ENCODE data around the gene SLFN14.
"Not testable (repeated sequence)": the region's sequence is repeated elsewhere in the genome, so short reads cannot be mapped to it uniquely, and the experiment has no call there.

SLFN14 gene

DNA sequence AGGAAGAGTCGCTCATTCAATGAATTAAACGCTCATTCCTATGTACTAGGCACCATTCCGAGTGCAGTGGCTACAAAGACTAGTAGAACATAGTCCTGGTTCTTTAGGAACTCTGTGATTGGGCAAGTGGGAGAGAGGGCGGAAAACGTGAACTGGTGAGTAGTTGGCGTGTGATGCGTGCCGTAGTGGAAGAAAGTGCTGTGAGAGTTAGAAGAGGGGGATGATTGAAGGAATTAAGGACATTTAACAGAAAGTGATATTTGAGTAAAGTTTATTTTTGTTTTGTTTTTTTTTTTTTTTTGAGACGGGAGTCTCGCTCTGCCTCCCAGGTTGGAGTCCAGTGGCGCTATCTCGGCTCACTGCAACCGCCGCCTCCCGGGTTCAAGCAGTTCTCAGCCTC, 7.9 kb upstream of the SLFN14 start:
- DNase-seq (ENCODE audit: low read depth) = no peak
- H3K4me3 ChIP-seq (ENCODE audit: low read depth, low read length) = peak overlapping the region; percentile 79
- in situ Hi-C loops (cut with HindIII; ENCODE audit: low sequenced_read_pairs) = no loop called here
- TF ChIP-seq, protein P1, sequence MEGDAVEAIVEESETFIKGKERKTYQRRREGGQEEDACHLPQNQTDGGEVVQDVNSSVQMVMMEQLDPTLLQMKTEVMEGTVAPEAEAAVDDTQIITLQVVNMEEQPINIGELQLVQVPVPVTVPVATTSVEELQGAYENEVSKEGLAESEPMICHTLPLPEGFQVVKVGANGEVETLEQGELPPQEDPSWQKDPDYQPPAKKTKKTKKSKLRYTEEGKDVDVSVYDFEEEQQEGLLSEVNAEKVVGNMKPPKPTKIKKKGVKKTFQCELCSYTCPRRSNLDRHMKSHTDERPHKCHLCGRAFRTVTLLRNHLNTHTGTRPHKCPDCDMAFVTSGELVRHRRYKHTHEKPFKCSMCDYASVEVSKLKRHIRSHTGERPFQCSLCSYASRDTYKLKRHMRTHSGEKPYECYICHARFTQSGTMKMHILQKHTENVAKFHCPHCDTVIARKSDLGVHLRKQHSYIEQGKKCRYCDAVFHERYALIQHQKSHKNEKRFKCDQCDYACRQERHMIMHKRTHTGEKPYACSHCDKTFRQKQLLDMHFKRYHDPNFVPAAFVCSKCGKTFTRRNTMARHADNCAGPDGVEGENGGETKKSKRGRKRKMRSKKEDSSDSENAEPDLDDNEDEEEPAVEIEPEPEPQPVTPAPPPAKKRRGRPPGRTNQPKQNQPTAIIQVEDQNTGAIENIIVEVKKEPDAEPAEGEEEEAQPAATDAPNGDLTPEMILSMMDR (IDR thresholded peaks at IDR 0.05; ENCODE audit: low read depth, low read length, missing control alignments) = no peak

DNA sequence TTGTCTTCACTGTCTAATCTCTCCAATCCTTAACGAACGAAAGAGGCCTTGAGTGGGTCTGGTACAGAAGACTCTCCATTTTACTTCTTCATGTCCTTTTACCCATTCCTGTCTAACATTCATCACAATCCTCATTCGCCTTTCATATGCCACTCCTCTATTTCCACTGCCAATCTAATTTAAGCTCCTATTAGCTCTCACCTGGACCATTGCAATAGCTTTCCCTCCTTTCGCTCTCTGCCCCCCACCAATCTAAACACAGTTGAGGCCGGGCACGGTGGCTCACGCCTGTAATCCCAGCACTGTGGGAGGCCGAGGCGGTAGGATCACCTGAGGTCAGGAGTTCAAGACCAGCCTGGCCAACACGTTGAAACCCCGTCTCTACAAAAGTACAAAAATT, 6.3 kb upstream of the SLFN14 start:
- H3K4me3 ChIP-seq (ENCODE audit: low read depth, low read length) = no peak overlapping the region
- TF ChIP-seq, protein P1 (IDR thresholded peaks at IDR 0.05; ENCODE audit: low read depth, low read length, missing control alignments) = no peak
- DNase-seq (ENCODE audit: low read depth) = no peak
- in situ Hi-C loops (cut with HindIII; ENCODE audit: low sequenced_read_pairs) = no loop called here

DNA sequence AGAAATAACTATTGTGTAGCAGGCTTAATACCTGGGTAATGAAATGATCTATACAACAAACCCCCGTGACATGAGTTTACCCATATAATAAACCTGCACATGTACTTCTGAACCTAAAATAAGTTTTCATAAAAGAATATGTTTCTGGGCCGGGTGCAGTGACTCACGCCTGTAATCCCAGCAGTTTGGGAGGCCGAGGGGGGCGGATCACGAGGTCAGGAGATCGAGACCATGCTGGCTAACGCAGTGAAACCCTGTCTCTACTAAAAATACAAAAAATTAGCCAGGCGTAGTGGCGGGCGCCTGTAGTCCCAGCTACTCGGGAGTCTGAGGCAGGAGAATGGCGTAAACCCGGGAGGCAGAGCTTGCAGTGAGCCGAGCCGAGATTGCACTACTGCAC, 2.6 kb upstream of the SLFN14 start:
- in situ Hi-C loops (cut with HindIII; ENCODE audit: low sequenced_read_pairs); H3K4me3 ChIP-seq (ENCODE audit: low read depth, low read length); DNase-seq (ENCODE audit: low read depth): not testable (repeated sequence)

DNA sequence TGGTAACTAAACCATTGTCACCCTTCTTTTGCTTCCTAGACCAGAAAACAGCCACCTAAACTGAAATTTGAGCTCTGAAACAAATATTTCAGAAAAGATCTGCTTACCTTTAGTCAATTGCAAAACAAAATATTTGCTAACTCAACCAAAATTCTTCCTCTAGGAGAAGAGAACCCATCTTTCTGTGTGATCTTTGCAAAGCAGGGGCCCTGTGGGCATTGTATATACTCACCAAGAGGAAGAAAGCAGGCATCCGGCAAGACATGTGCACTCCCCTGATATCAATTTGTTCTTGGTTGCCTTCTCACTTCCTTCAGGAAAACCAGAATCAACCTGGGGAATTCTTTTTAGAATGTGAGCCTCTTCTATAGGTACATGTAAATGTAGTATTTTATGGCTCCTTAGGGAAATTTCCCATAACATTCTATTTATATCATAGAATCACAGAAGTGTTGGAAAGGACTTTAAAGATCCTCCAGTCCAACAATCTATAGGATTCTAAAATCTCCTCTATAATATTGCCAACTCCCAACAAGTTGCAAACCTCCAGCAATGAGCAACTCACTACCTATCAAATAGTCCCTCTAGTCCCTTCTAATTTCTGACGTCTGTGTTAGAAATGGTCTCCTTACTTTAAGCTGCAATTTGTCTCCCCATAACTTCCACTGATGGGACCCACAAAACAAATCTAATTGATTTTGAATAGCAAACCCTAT, 966 bp downstream of the SLFN14 start:
- H3K4me3 ChIP-seq (ENCODE audit: low read depth, low read length) = no peak overlapping the region
- no peak for DNase-seq (ENCODE audit: low read depth)
- TF ChIP-seq, protein P1 (IDR thresholded peaks at IDR 0.05; ENCODE audit: low read depth, low read length, missing control alignments) = no peak
- in situ Hi-C loops (cut with HindIII; ENCODE audit: low sequenced_read_pairs) = no loop called here

DNA sequence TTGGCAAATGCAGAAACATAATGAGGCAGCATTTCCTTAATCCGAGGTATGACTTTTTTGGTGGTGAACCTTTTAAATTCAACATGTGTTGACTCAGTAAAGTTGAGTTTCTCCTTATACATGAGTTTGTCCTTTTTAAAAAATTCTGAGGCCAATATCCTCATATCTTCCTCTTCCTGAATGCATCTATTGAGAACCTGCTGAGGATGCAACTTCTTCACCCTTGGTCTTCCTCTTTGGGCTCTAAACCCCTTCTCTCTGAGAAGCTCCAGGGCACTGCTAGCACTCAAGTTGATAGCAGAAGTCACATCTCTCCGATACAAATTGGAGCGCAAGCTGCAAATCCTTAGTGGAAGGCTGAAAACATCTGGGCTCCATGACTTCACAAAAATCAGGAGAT, 3.3 kb downstream of the SLFN14 start:
- no peak overlapping the region for H3K4me3 ChIP-seq (ENCODE audit: low read depth, low read length)
- TF ChIP-seq, protein P1 (IDR thresholded peaks at IDR 0.05; ENCODE audit: low read depth, low read length, missing control alignments) = no peak
- in situ Hi-C loops (cut with HindIII; ENCODE audit: low sequenced_read_pairs) = no loop called here
- no peak for DNase-seq (ENCODE audit: low read depth)

DNA sequence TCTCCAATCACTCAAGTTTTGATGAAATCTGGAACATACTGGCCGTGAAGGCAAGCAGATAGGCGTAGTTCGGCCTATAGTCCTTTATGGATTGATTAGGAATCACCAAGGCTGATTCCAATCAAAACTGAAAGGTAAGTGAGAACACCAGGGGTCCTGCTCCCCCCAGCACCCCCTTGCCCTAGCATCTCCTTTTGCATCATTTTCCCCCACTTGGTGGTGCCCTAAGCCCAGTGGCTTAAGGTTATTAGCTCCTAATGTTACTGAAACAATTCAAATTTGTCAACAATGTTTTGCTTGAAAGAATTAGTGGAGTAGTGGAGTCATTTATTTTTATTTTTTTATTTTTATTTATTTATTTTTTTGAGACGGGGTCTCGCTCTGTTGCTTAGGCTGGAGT, 4.9 kb downstream of the SLFN14 start:
- DNase-seq (ENCODE audit: low read depth) = no peak
- no peak overlapping the region for H3K4me3 ChIP-seq (ENCODE audit: low read depth, low read length)
- TF ChIP-seq, protein P1 (IDR thresholded peaks at IDR 0.05; ENCODE audit: low read depth, low read length, missing control alignments) = peak; percentile 24
- in situ Hi-C loops (cut with HindIII; ENCODE audit: low sequenced_read_pairs) = no loop called here

DNA sequence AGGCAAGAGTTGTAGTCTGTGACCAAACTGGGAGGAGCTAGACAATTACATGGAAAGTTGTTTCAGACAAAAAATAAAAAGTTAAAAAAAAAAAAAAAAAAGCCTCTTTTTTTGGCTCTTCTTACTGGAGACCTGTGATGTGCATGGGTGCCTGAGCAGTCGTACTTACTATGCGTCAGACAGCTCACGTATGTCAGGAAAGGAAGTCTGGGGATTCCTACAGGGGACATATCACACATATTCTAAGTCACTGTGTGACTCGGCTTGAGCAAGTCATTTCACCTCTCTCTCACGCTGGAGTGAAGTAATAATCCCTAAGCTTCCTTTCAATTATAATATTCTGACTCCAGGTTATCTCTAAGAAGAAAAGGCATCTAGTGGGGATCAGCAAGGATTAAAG, 6.0 kb downstream of the SLFN14 start:
- TF ChIP-seq, protein P1 (IDR thresholded peaks at IDR 0.05; ENCODE audit: low read depth, low read length, missing control alignments) = no peak
- no peak for DNase-seq (ENCODE audit: low read depth)
- in situ Hi-C loops (cut with HindIII; ENCODE audit: low sequenced_read_pairs) = no loop called here

More for the DNA sequence above, 6.0 kb downstream of the SLFN14 start:
- no peak overlapping the region for H3K4me3 ChIP-seq (ENCODE audit: low read depth, low read length)
